C4-2B (cell line): ENCODE measurements around the gene L3MBTL1.

Experiments used
- CTCF ChIP-seq: fragments of 450-650 bp; conservative IDR thresholded peaks from 2 replicates; pipeline ENCODE4 v1.5.1; 2017; ENCODE audit warnings: mild to moderate bottlenecking
- ZFX ChIP-seq: fragments of 450-650 bp; IDR thresholded peaks from 2 replicates; pipeline ENCODE4 v1.6.1; 2017

- TF ChIP-seq CTCF: no peak
- no peak for TF ChIP-seq ZFX
These were observed 609 bp downstream of the L3MBTL1 start for GRCh38 chr20:43508106-43508505.
